ENCODE data around the gene CCL25.

Gene CCL25

DNA sequence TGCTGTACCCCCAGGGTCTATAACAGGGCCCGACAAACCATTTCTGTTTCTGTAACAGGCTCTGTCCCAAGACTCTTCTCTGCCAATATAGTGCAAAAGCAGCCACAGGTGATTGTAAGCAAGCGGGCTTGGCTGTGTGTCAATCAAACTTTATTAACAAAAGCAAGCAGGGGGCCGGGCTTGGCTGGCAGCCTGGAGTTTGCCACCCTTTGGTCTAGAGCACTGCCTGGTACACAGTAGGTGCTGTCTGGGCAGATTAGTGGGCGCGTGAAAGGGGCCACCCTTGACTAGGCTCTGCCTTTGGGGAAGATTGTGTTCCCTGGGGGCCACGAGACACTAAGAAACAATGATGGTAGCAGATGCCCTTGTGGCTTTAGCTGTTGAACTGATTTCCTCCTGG is 27.4 kb downstream of the CCL25 start:
- Histone ChIP-seq H3K4me1 (ENCODE audit: control insufficient read depth, insufficient read depth, low read length) (no peaks in the 10 kb centered on the region), H3K27me3 (ENCODE audit: control insufficient read depth, insufficient read depth, low read length) (no peaks in the 10 kb centered on the region), H3K9me3 (ENCODE audit: control insufficient read depth, insufficient read depth, low read length) (no peaks in the 10 kb centered on the region), H3K9ac (ENCODE audit: low read depth, low read length) (no peak overlapping the region), H3K36me3 (ENCODE audit: control insufficient read depth, insufficient read depth, low read length) (peaks cover 4% of the 10 kb centered on the region), H3K4me3 (ENCODE audit: low read depth, low read length) (no peak overlapping the region)

DNA sequence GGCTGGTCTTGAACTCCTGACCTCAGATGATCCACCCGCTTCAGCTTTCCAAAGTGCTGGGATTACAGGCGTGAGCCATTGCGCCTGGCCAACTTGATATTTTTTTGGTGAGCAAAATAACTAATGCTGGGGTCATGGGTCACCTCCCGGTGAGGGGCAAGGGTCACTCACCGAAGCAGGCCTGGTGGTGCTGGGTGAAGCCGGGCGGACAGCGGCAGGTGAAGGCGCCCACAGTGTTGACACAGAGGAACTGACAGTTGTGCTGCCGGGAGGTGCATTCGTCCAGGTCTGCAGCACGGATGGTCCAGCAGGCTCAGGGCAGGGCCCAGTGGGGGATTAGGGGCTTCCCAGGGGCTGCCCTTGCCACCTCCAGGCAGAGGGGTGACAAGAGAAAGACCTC is 28.3 kb downstream of the CCL25 start:
- no peaks in the 10 kb centered on the region for H3K27me3 ChIP-seq (ENCODE audit: control insufficient read depth, insufficient read depth, low read length)
- no peaks in the 10 kb centered on the region for H3K4me1 ChIP-seq (ENCODE audit: control insufficient read depth, insufficient read depth, low read length)
- no peaks in the 10 kb centered on the region for H3K9me3 ChIP-seq (ENCODE audit: control insufficient read depth, insufficient read depth, low read length)
- peaks cover 4% of the 10 kb centered on the region for H3K36me3 ChIP-seq (ENCODE audit: control insufficient read depth, insufficient read depth, low read length)
- no peak overlapping the region for H3K4me3 ChIP-seq (ENCODE audit: low read depth, low read length)
- no peak overlapping the region for H3K9ac ChIP-seq (ENCODE audit: low read depth, low read length)

DNA sequence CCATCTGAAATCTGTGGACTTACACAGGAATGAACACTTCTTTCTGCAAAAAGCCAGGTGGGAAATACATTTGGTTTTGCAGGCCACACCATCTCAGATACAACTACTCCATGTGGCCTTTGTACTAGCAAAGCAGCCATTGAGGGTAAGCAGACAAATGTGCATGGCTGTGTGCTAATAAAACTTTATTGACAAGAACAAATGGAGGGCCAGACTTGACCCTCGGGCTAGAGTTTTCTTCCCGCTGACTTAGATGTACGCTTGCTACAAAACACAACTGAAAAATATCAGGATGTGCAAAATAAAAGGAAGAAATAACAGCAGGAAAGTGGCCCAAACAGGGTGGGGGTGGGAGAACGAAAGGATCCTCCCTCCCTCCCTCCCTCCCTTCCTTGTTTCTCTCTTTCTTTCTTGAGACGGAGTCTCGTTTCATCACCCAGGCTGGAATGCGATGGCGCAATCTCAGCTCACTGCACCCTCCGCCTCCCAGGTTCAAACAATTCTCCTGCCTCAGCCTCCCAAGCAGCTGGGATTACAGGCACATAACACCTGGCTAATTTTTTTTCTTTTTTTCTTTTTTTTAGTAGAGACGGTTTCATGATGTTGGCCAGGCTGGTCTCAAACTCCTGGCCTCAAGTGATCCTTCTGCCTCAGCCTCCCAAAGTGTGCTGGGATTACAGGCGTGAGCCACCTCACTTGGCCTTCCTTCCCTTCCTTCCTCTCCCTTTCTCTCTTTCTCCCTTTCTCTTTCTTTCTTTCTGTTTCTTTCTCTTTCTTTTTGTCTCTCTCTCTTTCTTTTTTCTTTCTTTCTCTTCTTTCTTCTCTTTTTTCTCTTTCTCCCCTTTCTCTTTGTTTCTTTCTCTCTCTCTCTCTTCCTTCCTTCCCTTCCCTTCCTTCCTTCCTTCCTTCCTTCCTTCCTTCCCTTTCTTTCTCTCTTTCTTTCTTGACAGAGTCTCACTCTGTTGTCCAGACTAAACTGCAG is 29.3 kb downstream of the CCL25 start:
- no peak overlapping the region for H3K4me3 ChIP-seq (ENCODE audit: low read depth, low read length)
- H3K9ac ChIP-seq (ENCODE audit: low read depth, low read length) = no peak overlapping the region
- H3K27me3 ChIP-seq (ENCODE audit: control insufficient read depth, insufficient read depth, low read length) = no peaks in the 10 kb centered on the region
- H3K36me3 ChIP-seq (ENCODE audit: control insufficient read depth, insufficient read depth, low read length) = peaks cover 4% of the 10 kb centered on the region
- H3K9me3 ChIP-seq (ENCODE audit: control insufficient read depth, insufficient read depth, low read length) = no peaks in the 10 kb centered on the region
- H3K4me1 ChIP-seq (ENCODE audit: control insufficient read depth, insufficient read depth, low read length) = no peaks in the 10 kb centered on the region

DNA sequence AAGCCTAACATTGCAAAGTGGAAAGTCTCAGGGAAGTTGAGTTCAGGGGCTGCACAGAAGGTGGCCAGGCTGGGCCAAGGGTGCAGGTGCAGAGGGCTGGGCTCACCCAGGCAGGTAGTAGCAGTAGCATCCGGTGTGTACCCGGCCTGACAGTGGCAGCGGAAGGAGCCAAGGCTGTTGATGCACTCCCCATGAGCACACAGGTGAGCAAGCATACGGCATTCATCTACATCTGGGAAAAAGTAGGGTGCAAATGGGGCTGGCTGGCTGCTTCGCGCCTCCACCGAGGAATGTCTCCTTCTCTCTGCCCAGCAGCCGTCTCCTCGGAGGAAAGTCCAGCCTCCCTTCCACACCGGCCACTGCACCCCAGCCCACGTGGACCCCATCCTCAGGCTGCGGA is 30.6 kb downstream of the CCL25 start:
- Histone ChIP-seq H3K4me1 (ENCODE audit: control insufficient read depth, insufficient read depth, low read length) (no peaks in the 10 kb centered on the region), H3K36me3 (ENCODE audit: control insufficient read depth, insufficient read depth, low read length) (peaks cover 10% of the 10 kb centered on the region), H3K9me3 (ENCODE audit: control insufficient read depth, insufficient read depth, low read length) (no peaks in the 10 kb centered on the region), H3K4me3 (ENCODE audit: low read depth, low read length) (no peak overlapping the region), H3K9ac (ENCODE audit: low read depth, low read length) (no peak overlapping the region), H3K27me3 (ENCODE audit: control insufficient read depth, insufficient read depth, low read length) (no peaks in the 10 kb centered on the region)

DNA sequence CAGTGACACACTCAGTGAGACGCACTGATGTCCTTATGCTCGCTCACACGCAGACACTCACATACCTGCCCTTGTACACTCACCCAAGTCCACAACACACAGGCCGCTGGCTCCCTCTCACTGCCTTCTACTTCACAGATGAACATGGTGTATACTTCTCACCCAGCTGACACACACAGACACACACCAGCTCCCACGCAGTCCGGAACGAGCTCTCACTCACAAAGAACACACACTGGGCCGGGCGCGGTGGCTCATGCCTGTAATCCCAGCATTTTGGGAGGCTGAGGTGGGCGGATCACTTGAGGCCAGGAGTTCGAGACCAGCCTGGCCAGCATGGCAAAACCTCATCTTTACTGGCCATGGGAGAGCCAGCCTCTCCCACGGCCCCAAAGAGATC is 31.6 kb downstream of the CCL25 start:
- no peaks in the 10 kb centered on the region for H3K4me1 ChIP-seq (ENCODE audit: control insufficient read depth, insufficient read depth, low read length)
- no peaks in the 10 kb centered on the region for H3K9me3 ChIP-seq (ENCODE audit: control insufficient read depth, insufficient read depth, low read length)
- no peaks in the 10 kb centered on the region for H3K27me3 ChIP-seq (ENCODE audit: control insufficient read depth, insufficient read depth, low read length)
- peaks cover 19% of the 10 kb centered on the region for H3K36me3 ChIP-seq (ENCODE audit: control insufficient read depth, insufficient read depth, low read length)
- no peak overlapping the region for H3K4me3 ChIP-seq (ENCODE audit: low read depth, low read length)
- no peak overlapping the region for H3K9ac ChIP-seq (ENCODE audit: low read depth, low read length)

DNA sequence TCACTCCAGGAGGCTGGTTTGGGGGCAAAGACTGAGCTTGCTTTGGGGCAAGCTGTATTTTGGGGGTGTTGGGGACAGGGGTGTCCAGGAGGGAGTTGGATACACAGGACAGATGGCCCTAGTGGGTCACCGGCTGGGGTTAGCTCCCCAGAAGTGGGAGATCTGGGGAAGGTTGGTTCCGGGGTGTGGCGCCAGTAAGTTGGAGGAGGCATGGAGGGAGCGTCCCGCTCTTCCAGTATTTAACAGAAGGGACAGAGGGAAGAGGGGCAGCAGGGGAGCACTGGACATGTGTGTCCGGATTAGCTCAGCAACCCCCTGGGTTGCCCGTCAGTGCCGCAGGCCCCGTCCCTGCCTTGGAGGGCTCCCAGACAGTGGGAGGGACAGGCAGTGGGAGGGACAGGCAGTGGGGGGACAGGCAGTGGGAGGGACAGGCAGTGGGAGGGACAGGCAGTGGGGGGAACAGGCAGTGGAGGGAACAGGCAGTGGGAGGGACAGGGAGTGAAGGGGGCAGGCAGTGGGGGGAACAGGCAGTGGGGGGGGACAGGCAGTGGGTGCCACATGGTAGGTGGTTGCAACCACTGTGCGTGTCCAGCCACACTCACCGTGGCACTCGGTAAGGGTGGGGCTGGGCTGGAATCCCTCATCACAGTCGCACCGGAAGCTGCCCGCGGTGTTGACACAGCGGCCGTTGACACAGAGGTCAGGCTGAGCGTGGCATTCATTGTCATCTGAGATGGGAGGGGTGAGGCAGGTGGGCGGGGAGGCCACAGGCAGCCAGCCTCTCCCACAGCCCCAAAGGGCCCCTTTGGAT is 33.2 kb downstream of the CCL25 start:
- no peaks in the 10 kb centered on the region for H3K27me3 ChIP-seq (ENCODE audit: control insufficient read depth, insufficient read depth, low read length)
- peaks cover 28% of the 10 kb centered on the region for H3K36me3 ChIP-seq (ENCODE audit: control insufficient read depth, insufficient read depth, low read length)
- no peaks in the 10 kb centered on the region for H3K4me1 ChIP-seq (ENCODE audit: control insufficient read depth, insufficient read depth, low read length)
- no peak overlapping the region for H3K4me3 ChIP-seq (ENCODE audit: low read depth, low read length)
- no peaks in the 10 kb centered on the region for H3K9me3 ChIP-seq (ENCODE audit: control insufficient read depth, insufficient read depth, low read length)
- no peak overlapping the region for H3K9ac ChIP-seq (ENCODE audit: low read depth, low read length)

DNA sequence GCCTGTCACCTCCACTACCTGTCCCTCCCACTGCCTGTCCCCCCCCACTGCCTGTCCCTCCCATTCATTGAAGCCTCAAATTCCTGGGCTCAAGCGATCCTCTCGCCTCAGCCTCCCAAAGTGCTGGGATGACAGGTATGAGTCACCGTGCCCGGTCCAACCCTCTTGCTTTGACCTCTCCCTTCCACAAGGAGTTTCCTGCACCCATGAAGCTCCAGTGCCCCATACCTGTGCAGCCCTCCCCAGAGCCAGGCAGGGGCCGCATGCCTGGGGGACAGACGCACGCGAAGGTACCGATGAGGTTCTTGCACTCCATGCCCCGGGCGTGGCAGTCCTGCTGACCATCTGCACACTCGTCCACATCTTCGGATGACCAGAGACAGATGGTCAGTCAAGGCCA is 34.3 kb downstream of the CCL25 start:
- H3K9ac ChIP-seq (ENCODE audit: low read depth, low read length) = no peak overlapping the region
- no peaks in the 10 kb centered on the region for H3K27me3 ChIP-seq (ENCODE audit: control insufficient read depth, insufficient read depth, low read length)
- no peaks in the 10 kb centered on the region for H3K9me3 ChIP-seq (ENCODE audit: control insufficient read depth, insufficient read depth, low read length)
- H3K36me3 ChIP-seq (ENCODE audit: control insufficient read depth, insufficient read depth, low read length) = peaks cover 36% of the 10 kb centered on the region
- H3K4me3 ChIP-seq (ENCODE audit: low read depth, low read length) = no peak overlapping the region
- no peaks in the 10 kb centered on the region for H3K4me1 ChIP-seq (ENCODE audit: control insufficient read depth, insufficient read depth, low read length)

DNA sequence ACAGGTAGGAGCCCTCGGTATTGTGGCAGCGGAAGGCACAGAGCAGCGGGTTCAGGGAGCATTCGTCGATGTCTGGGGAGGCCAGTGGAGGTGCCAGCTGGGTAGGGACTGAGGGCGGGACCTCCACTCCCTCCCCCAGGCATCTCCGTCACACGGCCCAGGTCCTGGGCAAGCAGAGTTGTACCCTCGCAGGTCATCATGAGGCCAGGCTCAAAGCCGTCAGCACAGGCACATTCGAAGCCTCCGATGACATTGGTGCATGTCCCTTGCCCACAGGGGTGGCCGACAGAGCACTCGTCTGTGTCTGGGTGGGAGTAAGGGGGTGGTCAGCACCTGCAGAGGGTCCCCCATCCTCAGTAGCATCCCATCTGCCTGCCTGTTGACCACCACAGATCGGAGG is 35.3 kb downstream of the CCL25 start:
- Histone ChIP-seq H3K27me3 (ENCODE audit: control insufficient read depth, insufficient read depth, low read length) (no peaks in the 10 kb centered on the region), H3K4me1 (ENCODE audit: control insufficient read depth, insufficient read depth, low read length) (no peaks in the 10 kb centered on the region), H3K4me3 (ENCODE audit: low read depth, low read length) (no peak overlapping the region), H3K9me3 (ENCODE audit: control insufficient read depth, insufficient read depth, low read length) (no peaks in the 10 kb centered on the region), H3K9ac (ENCODE audit: low read depth, low read length) (no peak overlapping the region), H3K36me3 (ENCODE audit: control insufficient read depth, insufficient read depth, low read length) (peaks cover 36% of the 10 kb centered on the region)

DNA sequence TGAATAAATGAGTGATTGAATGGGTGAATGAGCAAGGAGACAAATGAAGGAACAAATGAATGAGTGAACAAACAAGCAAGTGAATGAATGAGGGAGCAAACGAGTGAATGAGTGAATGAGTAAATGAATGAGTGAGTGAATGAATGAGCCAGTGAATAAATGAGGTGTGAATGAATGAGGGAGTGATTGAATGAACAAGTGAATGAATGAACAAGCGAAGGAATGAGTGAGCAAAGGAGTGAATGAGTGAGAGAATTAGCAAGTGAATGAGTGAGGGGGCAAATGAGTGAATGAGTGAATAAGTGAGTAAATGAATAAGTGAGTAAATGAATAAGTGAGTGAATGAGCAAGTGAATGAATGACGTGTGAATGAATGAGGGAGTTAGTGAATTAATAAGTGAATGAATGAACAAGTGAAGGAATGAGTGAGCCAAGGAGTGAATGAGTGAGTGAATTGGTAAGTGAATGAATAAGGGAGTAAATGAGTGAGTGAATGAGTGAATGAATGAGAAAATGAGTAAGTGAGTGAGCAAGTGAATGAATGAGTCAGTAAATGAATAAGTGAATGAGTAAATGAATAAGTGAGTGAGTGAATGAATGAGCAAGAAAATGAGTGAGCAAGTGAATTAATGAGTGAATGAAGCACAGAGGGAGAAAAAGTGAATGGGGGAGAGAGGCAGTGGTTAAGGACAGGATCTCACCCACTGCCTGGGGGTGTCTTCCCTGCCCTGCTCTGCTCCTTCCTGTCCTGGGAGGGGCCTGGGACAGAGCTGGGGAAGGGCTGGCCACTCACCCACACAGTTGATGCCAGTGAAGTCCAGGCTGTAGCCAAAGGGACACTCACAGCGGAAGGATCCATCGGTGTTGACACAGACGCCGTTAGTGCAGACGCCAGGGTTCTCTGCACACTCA is 36.4 kb downstream of the CCL25 start:
- H3K36me3 ChIP-seq (ENCODE audit: control insufficient read depth, insufficient read depth, low read length) = peaks cover 40% of the 10 kb centered on the region
- H3K9ac ChIP-seq (ENCODE audit: low read depth, low read length) = no peak overlapping the region
- H3K9me3 ChIP-seq (ENCODE audit: control insufficient read depth, insufficient read depth, low read length) = no peaks in the 10 kb centered on the region

DNA sequence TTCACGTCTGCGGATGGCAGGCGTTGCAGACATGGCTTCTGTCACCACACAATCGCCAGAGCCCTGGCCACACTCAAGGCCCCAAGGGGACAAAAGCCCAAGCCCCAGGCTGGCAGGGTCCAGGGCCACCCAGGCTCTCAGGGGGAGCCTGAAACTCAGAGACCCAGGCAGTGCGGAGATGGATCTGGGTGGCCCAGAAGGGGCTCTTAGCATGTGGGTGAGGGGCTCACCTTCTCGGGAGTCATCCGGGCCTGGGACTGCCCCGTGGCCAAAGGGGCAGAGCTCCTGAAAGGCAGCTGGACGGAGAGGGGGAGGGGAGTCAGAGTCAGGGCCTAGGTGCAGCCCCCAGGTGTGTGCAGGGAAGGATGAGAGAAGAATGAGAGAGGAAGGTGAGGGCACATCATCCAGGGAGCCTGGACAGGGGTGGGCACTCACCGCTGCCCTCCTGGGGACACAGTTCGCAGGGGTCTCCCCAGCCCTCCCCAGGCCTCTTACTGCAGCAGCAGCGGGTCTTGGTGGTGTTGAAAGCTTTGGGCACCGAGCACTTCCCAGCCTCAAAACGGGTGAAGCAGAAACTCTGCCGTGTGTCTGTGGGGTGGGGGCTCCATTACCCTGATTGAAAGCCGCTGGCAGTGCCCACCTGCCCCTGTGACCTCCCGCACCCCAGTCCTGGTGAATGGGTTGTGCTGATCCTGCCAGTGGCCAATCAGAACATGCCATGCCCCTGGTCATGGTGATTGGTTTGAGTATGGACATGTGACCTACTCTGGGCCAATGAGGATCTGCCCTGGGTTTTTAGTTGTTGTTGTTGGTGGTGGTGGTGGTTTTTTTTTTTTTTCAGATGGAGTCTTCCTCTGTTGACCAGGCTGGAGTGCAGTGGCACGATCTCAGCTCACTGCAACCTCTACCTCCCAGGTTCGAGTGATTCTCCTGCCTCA is 37.4 kb downstream of the CCL25 start:
- peaks cover 46% of the 10 kb centered on the region for H3K36me3 ChIP-seq (ENCODE audit: control insufficient read depth, insufficient read depth, low read length)
- H3K27me3 ChIP-seq (ENCODE audit: control insufficient read depth, insufficient read depth, low read length) = no peaks in the 10 kb centered on the region
- H3K9me3 ChIP-seq (ENCODE audit: control insufficient read depth, insufficient read depth, low read length) = no peaks in the 10 kb centered on the region

More for the DNA sequence above, 36.4 kb downstream of the CCL25 start:
- no peak overlapping the region for H3K4me3 ChIP-seq (ENCODE audit: low read depth, low read length)
- H3K4me1 ChIP-seq (ENCODE audit: control insufficient read depth, insufficient read depth, low read length) = no peaks in the 10 kb centered on the region
- H3K27me3 ChIP-seq (ENCODE audit: control insufficient read depth, insufficient read depth, low read length) = no peaks in the 10 kb centered on the region

More for the DNA sequence above, 37.4 kb downstream of the CCL25 start:
- H3K9ac ChIP-seq (ENCODE audit: low read depth, low read length) = no peak overlapping the region
- no peaks in the 10 kb centered on the region for H3K4me1 ChIP-seq (ENCODE audit: control insufficient read depth, insufficient read depth, low read length)
- H3K4me3 ChIP-seq (ENCODE audit: low read depth, low read length) = no peak overlapping the region
